ENCODE measurements around the gene PHACTR3.

DNA sequence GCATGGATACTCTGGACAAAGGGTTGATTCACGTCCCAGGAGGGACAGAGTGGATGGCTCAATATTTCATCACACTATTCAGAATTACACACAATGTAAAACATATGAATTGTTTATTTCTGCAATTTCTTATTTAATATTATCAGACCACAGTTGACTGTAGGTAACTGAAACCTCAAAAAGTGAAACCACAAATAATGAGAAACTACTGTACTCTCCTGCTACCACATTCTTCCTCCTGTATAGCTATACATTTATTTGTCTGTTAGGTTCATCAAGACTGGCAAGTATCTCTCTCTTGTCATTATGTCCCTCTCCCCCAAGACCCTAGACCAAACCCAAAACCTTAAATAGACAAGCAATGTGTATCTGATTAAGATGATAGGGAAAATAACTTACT is 269.1 kb downstream of the PHACTR3 start:
- TF ChIP-seq EZH2 (IDR thresholded peaks at IDR 0.05; ENCODE audit: borderline replicate concordance, low read length), result no peak
- no peak for TF ChIP-seq CTCF (IDR thresholded peaks at IDR 0.05; ENCODE audit: low read length)

Measured in OCI-LY1 (cell line).